GM06990 (cell line): ENCODE results near the gene MGLL.

Experiments
- DNase-seq: peaks from one replicate; pipeline ENCODE4 v3.0.0-alpha.2; 2011; ENCODE audit not compliant: insufficient read length; ENCODE audit errors: extremely low read depth
- H3K27me3 ChIP-seq: replicated peaks from 2 replicates; pipeline ENCODE4 v1.6.0; 2011; ENCODE audit warnings: low read length; ENCODE audit not compliant: control insufficient read depth, insufficient read depth
- H3K36me3 ChIP-seq: 2 replicates; pipeline ENCODE4 v1.5.1; 2011; ENCODE audit warnings: low read length; ENCODE audit not compliant: control insufficient read depth, insufficient read depth
- H3K4me3 ChIP-seq: replicated peaks from 2 replicates; pipeline ENCODE4 v1.5.1; 2011; ENCODE audit warnings: low read depth, mild to moderate bottlenecking, control low read depth, low read length
- TF ChIP-seq, protein P1 (sequence below): IDR thresholded peaks from 2 replicates; pipeline ENCODE4 v1.5.1; 2011; ENCODE audit warnings: low read length, control low read depth, mild to moderate bottlenecking, inconsistent platforms; ENCODE audit not compliant: insufficient read depth, poor library complexity, severe bottlenecking

MGLL gene

DNA sequence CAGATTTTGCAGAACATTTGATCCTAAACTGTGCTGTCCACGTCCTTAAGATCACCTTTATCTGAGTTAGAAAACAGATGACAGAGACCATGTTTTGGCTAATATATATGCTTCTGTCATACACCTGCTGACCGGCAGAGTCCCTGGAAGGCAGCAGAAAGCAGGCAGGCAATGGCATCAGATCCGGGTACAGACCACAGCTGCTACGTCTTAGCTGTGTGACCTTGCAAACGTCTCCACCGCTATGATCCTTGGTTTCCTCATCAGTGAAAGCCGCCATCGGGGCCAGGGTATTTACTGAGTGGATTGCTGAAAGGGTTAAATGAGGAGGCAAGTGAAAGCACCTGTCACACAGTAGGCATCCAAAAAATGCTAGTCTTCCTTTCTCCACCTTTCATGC, 77.4 kb downstream of the MGLL start:
- no peak for DNase-seq
- Histone ChIP-seq H3K27me3 (no peaks in the 10 kb centered on the region), H3K36me3 (peaks cover 11% of the 10 kb centered on the region), H3K4me3 (no peak overlapping the region)
- TF ChIP-seq, protein P1, sequence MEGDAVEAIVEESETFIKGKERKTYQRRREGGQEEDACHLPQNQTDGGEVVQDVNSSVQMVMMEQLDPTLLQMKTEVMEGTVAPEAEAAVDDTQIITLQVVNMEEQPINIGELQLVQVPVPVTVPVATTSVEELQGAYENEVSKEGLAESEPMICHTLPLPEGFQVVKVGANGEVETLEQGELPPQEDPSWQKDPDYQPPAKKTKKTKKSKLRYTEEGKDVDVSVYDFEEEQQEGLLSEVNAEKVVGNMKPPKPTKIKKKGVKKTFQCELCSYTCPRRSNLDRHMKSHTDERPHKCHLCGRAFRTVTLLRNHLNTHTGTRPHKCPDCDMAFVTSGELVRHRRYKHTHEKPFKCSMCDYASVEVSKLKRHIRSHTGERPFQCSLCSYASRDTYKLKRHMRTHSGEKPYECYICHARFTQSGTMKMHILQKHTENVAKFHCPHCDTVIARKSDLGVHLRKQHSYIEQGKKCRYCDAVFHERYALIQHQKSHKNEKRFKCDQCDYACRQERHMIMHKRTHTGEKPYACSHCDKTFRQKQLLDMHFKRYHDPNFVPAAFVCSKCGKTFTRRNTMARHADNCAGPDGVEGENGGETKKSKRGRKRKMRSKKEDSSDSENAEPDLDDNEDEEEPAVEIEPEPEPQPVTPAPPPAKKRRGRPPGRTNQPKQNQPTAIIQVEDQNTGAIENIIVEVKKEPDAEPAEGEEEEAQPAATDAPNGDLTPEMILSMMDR = no peak

- H3K36me3 ChIP-seq = peaks cover 11% of the 10 kb centered on the region
- TF ChIP-seq, protein P1 = no peak
- no peak overlapping the region for H3K4me3 ChIP-seq
- H3K27me3 ChIP-seq = no peaks in the 10 kb centered on the region
- DNase-seq = no peak
Measured at GRCh38 chr3:127744253-127744815, 78.0 kb downstream of the MGLL start.

DNA sequence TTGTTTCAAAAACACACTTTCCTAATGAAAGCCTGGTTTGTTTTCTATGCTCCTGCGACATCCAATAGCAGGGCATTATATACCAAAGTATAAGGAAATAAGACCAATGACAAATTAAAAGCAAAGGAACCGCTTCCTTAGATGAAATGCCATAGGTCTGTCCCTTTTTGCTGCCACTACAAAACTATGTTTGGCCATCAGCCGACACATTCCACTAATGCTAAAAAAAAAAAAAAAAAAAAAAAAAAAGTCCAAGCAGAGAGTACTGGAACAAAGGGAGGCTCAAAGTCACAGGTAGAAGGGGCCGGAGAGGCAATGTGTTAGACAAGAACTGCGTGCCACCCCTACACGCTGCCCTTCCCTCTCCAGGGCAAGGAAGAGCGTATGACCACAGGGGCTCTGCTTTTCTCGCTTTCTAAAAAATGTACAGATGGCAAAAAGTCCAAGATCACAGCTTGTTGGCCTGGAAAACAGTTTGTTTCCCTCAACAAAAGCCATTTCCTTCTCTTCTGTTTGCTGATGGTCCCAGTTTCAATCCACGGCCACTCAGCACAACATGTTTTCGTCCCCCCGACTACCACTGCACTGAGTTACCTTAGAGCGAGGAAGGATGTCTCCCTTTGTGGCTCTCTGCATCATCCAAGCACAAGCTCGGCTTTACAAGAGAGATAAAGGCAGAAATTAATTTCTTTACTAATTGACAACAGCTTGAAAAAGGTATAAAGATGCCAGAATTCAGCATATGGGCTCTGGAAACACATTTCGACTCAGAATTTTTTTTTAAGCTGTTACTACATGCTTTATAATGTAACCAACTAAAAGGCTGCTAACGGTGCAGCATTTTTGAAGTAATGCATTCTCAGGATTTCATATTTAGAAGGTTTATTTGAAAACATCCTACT, 78.7 kb downstream of the MGLL start:
- Histone ChIP-seq H3K27me3 (no peaks in the 10 kb centered on the region), H3K36me3 (peaks cover 9% of the 10 kb centered on the region), H3K4me3 (no peak overlapping the region)
- TF ChIP-seq, protein P1 = no peak
- DNase-seq = no peak

DNA sequence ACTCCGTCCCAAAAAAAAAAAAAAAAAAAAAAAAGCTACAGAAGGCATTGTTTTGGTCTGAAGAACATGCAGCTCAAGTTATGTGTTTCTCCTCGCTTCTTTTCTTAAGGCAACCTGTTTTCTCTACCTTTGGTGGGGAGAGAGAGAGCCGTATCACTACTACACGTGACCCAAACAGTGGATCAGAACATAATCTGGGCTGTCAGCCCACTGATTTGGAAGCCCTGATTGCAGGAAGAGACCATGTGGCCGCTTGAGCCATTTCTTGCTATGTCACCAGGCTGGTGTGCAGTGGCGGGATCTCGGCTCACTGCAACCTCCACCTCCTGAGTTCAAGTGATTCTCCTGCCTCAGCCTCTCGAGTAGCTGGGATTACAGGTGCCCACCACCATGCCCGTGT, 79.7 kb downstream of the MGLL start:
- Histone ChIP-seq H3K27me3 (no peaks in the 10 kb centered on the region), H3K36me3 (peaks cover 7% of the 10 kb centered on the region), H3K4me3 (no peak overlapping the region)
- no peak for DNase-seq
- TF ChIP-seq, protein P1 = no peak

DNA sequence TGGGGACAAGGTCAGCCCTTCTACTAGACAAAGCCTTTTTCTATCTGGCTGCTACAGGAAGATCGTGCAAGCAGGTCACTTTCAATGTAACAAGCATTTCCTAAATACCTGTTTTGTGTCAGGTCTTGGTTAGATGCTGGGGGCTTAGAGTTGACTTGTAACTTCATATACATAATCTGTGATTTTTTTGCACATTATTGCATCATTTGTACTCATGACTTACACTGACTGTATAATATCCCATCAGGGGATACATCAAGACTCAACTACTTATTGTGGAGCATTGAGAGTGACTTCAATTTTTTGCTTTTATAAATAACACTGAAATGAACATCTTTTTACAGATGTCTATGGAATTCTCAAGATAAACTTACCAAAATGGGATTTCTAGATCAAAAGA, 80.6 kb downstream of the MGLL start:
- no peak for DNase-seq
- Histone ChIP-seq H3K27me3 (no peaks in the 10 kb centered on the region), H3K36me3 (peaks cover 7% of the 10 kb centered on the region), H3K4me3 (no peak overlapping the region)
- TF ChIP-seq, protein P1 = no peak

DNA sequence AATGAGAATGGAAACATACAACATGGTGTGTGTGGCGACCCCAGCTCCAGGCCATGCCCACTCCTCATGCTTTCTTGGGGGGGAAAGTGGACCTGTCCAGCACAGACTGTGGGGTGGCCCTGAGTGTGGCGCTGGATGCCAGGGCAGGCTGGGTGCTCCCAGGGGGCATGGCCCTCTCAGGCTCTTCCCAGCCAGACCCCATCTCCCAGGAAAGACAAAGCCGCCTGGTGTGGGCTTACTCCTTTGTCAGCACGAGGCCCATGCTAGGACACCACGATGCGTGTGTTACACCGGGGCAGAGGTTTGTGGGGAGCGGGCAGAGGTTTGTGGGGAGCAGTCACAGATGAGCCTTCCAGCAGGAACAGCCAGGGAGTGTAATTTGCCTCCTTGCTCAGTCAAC, 81.1 kb downstream of the MGLL start:
- H3K36me3 ChIP-seq = peaks cover 7% of the 10 kb centered on the region
- H3K27me3 ChIP-seq = no peaks in the 10 kb centered on the region
- TF ChIP-seq, protein P1 = no peak
- no peak overlapping the region for H3K4me3 ChIP-seq
- DNase-seq = no peak
